Transverse colon (tissue), 4 donors: ENCODE measurements around the gene RNPEPL1. TPM values are rescaled to one million over a fixed set of nuclear protein-coding genes. Genes with fewer than 3 reads are reported as not detected.

Source experiments
- DNase-seq: peaks from one replicate; pipeline ENCODE4 v3.0.0-alpha.2; 2019
- H3K27ac ChIP-seq, 4 donors: fragments of 200-600 bp; sonication (generic); 2 replicates each; pipeline ENCODE4 v1.5.1; 2016 to 2018; ENCODE audit warnings: inconsistent platforms in 4 of 4
- H3K27me3 ChIP-seq: fragments of 200-600 bp; sonication (generic); 2 replicates; pipeline ENCODE4 v1.5.1; 2017; ENCODE audit warnings: inconsistent platforms
- H3K36me3 ChIP-seq, 4 donors: fragments of 200-600 bp; sonication (generic); 2 replicates each; pipeline ENCODE4 v1.5.1; 2017 to 2019; ENCODE audit warnings: inconsistent platforms in 4 of 4
- H3K4me1 ChIP-seq, 4 donors: fragments of 200-600 bp; sonication (generic); 2 replicates each; pipeline ENCODE4 v1.5.1; 2017 to 2020; ENCODE audit warnings: inconsistent platforms in 4 of 4
- H3K4me3 ChIP-seq, 4 donors: fragments of 200-600 bp; sonication (generic); 1 replicate in 1 of 4; 2 replicates in 3 of 4; pipeline versions ENCODE4 v1.5.1 to v1.6.1; 2017 to 2019; ENCODE audit warnings: inconsistent platforms in 4 of 4
- H3K9me3 ChIP-seq, 2 donors: fragments of 200-600 bp; sonication (generic); 2 replicates each; pipeline ENCODE4 v1.5.1; 2017 to 2019; ENCODE audit warnings: inconsistent platforms in 2 of 2
- EP300 ChIP-seq: sonication (generic); formaldehyde crosslinking; IDR thresholded peaks from one replicate; pipeline ENCODE4 v1.6.1; 2017; ENCODE audit warnings: antibody characterized with exemption, low read depth
- POLR2A ChIP-seq: fragments of 450-650 bp; IDR thresholded peaks from one replicate; pipeline ENCODE4 v1.6.1; 2016; ENCODE audit warnings: antibody characterized with exemption, mild to moderate bottlenecking, moderate library complexity
- POLR2AphosphoS5 ChIP-seq, 3 donors: sonication (generic); formaldehyde crosslinking; IDR thresholded peaks; one replicate each; pipeline ENCODE4 v1.6.1; 2016; ENCODE audit warnings: antibody characterized with exemption in 3 of 3
- WGBS, 2 donors: methylation state at CpG; one replicate each; pipeline ENCODE4 v1.1.5; 2018; ENCODE audit warnings: low coverage in 1 of 2; 5-methylcytosine and 5-hydroxymethylcytosine counted together
- in situ Hi-C, 4 donors: fragments of 200-750 bp; cut with MboI; loops; one replicate each; pipeline versions ENCODE4 v1.15.0 to v1.15.1; 2017; ENCODE audit warnings: low sequenced_read_pairs in 3 of 4, low pct_ligation_motif_present in 1 of 4, low pct_unique_long_range_greater_than_20kb in 1 of 4
- intact Hi-C: fragments of 100-400 bp; cut with DNase I; formaldehyde crosslinking; loops from one replicate; pipeline ENCODE4 v1.15.1; 2023; ENCODE audit warnings: low total_unique reads
- total RNA-seq, 4 donors: library from RNA; depleted of rRNA; stranded (reverse); fragments of >200 nt; gene quantifications; one replicate each; pipeline ENCODE4 v1.1.0, GENCODE V29; 2016
- TF ChIP-seq, protein P1 (sequence below), 5 experiments: fragments of 200-600 bp in 3 of 5; fragments of 450-650 bp in 2 of 5; sonication (generic) in 3 of 5; IDR thresholded peaks; 1 replicate in 2 of 5; 2 replicates in 3 of 5; pipeline ENCODE4 v1.5.1; 2016 to 2017; ENCODE audit warnings: antibody characterized with exemption in 5 of 5, inconsistent platforms in 3 of 5, mild to moderate bottlenecking in 2 of 5, moderate library complexity in 1 of 5

Gene RNPEPL1
- total RNA-seq, 4 donors from 2014 or later: 118 to 208 (median 151) TPM

- peaks cover 14 to 24% (median 17%) of the 10 kb centered on the region in 4 donors for H3K4me1 ChIP-seq
- no peaks in the 10 kb centered on the region for H3K27me3 ChIP-seq
- in situ Hi-C loops (no loop called here), intact Hi-C loops (no loop called here)
- TF ChIP-seq EP300: no peak
- TF ChIP-seq, protein P1, sequence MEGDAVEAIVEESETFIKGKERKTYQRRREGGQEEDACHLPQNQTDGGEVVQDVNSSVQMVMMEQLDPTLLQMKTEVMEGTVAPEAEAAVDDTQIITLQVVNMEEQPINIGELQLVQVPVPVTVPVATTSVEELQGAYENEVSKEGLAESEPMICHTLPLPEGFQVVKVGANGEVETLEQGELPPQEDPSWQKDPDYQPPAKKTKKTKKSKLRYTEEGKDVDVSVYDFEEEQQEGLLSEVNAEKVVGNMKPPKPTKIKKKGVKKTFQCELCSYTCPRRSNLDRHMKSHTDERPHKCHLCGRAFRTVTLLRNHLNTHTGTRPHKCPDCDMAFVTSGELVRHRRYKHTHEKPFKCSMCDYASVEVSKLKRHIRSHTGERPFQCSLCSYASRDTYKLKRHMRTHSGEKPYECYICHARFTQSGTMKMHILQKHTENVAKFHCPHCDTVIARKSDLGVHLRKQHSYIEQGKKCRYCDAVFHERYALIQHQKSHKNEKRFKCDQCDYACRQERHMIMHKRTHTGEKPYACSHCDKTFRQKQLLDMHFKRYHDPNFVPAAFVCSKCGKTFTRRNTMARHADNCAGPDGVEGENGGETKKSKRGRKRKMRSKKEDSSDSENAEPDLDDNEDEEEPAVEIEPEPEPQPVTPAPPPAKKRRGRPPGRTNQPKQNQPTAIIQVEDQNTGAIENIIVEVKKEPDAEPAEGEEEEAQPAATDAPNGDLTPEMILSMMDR (IDR thresholded peaks at IDR 0.05): no peak
- no peak for TF ChIP-seq POLR2AphosphoS5 (IDR thresholded peaks at IDR 0.05)
- TF ChIP-seq POLR2A: no peak
- peaks cover 0 to 23% (median 4%) of the 10 kb centered on the region in 4 donors for H3K36me3 ChIP-seq
- no peak overlapping the region for H3K4me3 ChIP-seq
- H3K9me3 ChIP-seq: no peaks in the 10 kb centered on the region
- H3K27ac ChIP-seq: no peak overlapping the region
- DNase-seq: no peak
- WGBS, 2 donors: 86% methylated on average over 22 of the region's 23 CpGs; no CpG with 5 or more reads in 1 of the 2 donors
These were observed 7.0 kb downstream of the RNPEPL1 start for GRCh38 chr2:240575101-240575965.

DNA sequence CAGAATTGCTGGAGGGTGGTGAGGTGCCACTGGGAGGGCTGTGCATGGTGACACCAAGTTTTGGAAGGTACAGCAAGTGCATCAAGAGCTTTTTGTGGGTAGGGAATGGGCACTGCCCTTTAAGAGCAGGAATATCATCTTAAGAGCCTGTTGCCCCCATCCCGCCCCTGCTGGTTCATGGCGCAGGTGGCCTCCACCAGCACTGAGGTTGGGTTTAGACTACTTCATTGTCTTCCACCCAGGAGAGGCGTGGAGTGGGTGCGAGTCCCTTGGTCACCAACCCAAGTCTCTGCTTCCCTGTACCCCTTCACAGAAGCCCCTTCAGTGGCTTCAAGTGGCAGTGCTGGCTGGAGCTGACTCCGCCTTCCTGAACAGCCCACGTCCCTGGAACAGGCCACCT, 7.8 kb downstream of the RNPEPL1 start:
- H3K4me1 ChIP-seq: peaks cover 8 to 20% (median 12%) of the 10 kb centered on the region in 4 donors
- no peak for DNase-seq
- peaks cover 0 to 23% (median 4%) of the 10 kb centered on the region in 4 donors for H3K36me3 ChIP-seq
- no peak overlapping the region for H3K27ac ChIP-seq
- 91% methylated on average over 6 of the region's 6 CpGs; no CpG with 5 or more reads in 1 of the 2 donors for WGBS, 2 donors
- H3K4me3 ChIP-seq: no peak overlapping the region
- in situ Hi-C loops (no loop called here), intact Hi-C loops (no loop called here)
- no peaks in the 10 kb centered on the region for H3K27me3 ChIP-seq
- H3K9me3 ChIP-seq: no peaks in the 10 kb centered on the region
- TF ChIP-seq EP300 (no peak), POLR2A (no peak), POLR2AphosphoS5 (IDR thresholded peaks at IDR 0.05) (no peak)
- TF ChIP-seq, protein P1 (IDR thresholded peaks at IDR 0.05): no peak

GRCh38 chr2:240576436-240577205, 8.3 kb downstream of the RNPEPL1 start:
- in situ Hi-C loops (no loop called here), intact Hi-C loops (no loop called here)
- Histone ChIP-seq H3K27ac (no peak overlapping the region), H3K36me3 (peaks cover 0 to 23% (median 4%) of the 10 kb centered on the region in 4 donors), H3K27me3 (no peaks in the 10 kb centered on the region), H3K4me3 (no peak overlapping the region), H3K9me3 (no peaks in the 10 kb centered on the region), H3K4me1 (peaks cover 8 to 18% (median 12%) of the 10 kb centered on the region in 4 donors)
- DNase-seq: no peak
- TF ChIP-seq, protein P1 (IDR thresholded peaks at IDR 0.05): no peak
- TF ChIP-seq POLR2A: no peak
- no peak for TF ChIP-seq POLR2AphosphoS5 (IDR thresholded peaks at IDR 0.05)
- TF ChIP-seq EP300: no peak
- WGBS, 2 donors: 95% methylated on average over 31 of the region's 32 CpGs; no CpG with 5 or more reads in 1 of the 2 donors
